ENCODE results near the gene PIK3AP1.
"Not testable (repeated sequence)": the region's sequence is repeated elsewhere in the genome, so short reads cannot be mapped to it uniquely, and the experiment has no call there.

The PIK3AP1 gene

GRCh38 chr10:96606216-96606615 lies 114.1 kb downstream of the PIK3AP1 start:
- no peak for DNase-seq

GRCh38 chr10:96600337-96600736 lies 120.0 kb downstream of the PIK3AP1 start:
- DNase-seq: no peak

GRCh38 chr10:96598846-96599245 lies 121.5 kb downstream of the PIK3AP1 start:
- no peak for DNase-seq

GRCh38 chr10:96596422-96597407 lies 123.6 kb downstream of the PIK3AP1 start:
- DNase-seq: no peak

GRCh38 chr10:96595741-96596140 lies 124.6 kb downstream of the PIK3AP1 start:
- DNase-seq: no peak

- no peak for DNase-seq
Observed at GRCh38 chr10:96591946-96592345, 128.4 kb downstream of the PIK3AP1 start.

- DNase-seq: no peak
Observed at GRCh38 chr10:96588616-96589419, 131.5 kb downstream of the PIK3AP1 start.

GRCh38 chr10:96588060-96588554 lies 132.2 kb downstream of the PIK3AP1 start:
- no peak for DNase-seq

GRCh38 chr10:96587264-96588059 lies 132.9 kb downstream of the PIK3AP1 start:
- peak; percentile 12 for DNase-seq

GRCh38 chr10:96586419-96587263 lies 133.7 kb downstream of the PIK3AP1 start, which contains the start of gene TM9SF3:
TM9SF3 (minus strand) TSS chr10:96587012; CDS start chr10:96586835, 177 bp downstream.
- peak; percentile 4 for DNase-seq

GRCh38 chr10:96585736-96586418 lies 134.4 kb downstream of the PIK3AP1 start:
- DNase-seq: no peak

GRCh38 chr10:96584474-96584873 lies 135.8 kb downstream of the PIK3AP1 start:
- DNase-seq: no peak

- DNase-seq: no peak
Observed at GRCh38 chr10:96584035-96584434, 136.3 kb downstream of the PIK3AP1 start.

- DNase-seq: no peak
Observed at GRCh38 chr10:96579133-96579532, 141.2 kb downstream of the PIK3AP1 start.

- DNase-seq: no peak
Observed at GRCh38 chr10:96578633-96579032, 141.7 kb downstream of the PIK3AP1 start.

- DNase-seq: no peak
Observed at GRCh38 chr10:96578022-96578421, 142.3 kb downstream of the PIK3AP1 start.

GRCh38 chr10:96577069-96577468 lies 143.2 kb downstream of the PIK3AP1 start:
- DNase-seq: no peak

- no peak for DNase-seq
Observed at GRCh38 chr10:96576277-96576980, 143.9 kb downstream of the PIK3AP1 start.

GRCh38 chr10:96574564-96574963 lies 145.8 kb downstream of the PIK3AP1 start:
- not testable (repeated sequence) for DNase-seq

GRCh38 chr10:96573036-96573435 lies 147.3 kb downstream of the PIK3AP1 start:
- no peak for DNase-seq

All from NCI-H2081 treated with DMSO at 0.1 percent for 48 hours (cell line).